HG03457 (cell line): ENCODE data around the gene TLN1.

Experiments
- ATAC-seq: cut with Tn5 transposase; IDR thresholded peaks from one replicate; pipeline ENCODE4 v1.9.1; 2021; ENCODE audit warnings: moderate number of reproducible peaks; ENCODE audit not compliant: unreplicated experiment

Gene TLN1

DNA sequence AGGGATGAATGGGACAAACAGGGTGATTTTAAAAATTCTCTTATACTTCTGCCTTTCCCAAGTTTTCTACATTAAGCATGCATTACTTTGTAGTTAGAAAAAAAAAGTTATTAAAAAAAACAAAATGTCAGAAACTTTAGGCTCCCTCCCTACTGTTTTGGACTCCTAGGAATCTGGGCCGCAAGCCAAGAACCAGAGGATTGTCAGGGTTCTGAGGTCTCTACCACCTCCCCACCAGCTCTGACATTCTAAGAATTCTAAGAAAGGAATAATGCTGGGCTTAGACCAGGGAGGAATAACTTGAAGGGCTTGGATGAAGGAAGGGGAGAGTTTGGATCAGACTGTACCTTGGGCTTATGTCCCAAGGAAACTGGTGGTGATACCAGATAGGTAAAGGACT is 66.0 kb downstream of the TLN1 start:
- no peak for ATAC-seq

DNA sequence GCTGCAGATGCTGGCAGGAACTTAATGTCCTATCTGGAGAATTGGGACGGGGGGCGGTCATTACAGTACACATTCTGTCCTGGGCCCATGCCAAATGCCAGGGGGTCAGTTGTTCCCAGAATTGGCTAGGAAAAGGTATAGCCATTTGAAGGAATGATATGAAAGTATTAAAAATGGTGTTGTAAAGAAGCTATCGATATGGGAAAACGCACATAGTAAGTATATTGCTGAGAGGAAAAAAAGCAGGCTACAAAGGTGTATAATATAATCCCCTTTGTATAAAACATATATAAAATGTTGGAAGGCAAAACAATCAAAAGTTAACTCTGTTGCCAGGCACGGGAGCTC is 66.5 kb downstream of the TLN1 start:
- no peak for ATAC-seq

DNA sequence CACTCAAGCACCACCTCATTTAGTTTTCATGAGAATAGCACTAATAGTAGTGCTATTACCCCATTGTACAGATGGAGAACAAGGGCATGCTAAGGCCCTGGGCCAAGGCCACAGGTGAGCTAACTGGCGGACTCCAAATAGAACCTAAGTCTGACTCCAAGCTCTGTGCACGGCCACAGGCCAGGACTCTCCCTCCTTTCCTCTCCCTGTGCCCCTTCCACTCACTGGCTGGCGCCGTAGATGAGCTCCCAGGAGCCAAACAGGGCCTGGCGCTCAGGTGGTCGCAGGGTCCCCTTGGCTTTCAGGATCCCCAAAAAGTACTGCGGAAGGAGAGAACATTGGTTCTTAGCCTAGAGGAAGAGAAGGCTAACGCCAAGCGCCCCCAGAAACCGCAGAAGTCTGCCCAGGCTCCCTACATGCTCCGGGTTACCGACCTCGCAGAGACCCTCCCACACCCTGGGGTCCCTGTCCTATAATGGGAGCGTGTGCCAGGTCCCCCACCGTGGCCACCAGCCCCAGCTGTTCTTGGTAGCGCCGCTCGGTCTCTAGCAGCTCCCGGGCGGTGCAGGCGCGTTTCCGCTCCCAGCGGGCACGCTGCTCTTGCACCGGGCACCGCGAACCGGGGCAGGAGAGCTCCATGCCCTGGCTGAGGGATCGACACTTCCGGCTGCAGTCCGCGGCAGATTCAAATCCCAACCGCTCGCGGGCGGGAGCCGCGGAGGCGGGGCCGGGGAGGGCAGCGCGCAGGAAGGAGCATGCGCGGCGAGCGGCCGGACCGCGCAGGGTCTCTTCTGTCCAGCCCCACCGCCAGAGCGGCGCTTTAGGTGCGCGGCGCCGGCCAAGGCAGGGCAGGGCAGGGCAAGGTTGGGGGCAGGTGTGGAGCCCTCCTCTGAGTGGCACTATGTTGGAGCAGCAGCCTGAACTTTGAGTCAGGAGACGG is 67.2 kb downstream of the TLN1 start, which contains the start of gene ARHGEF39:
ARHGEF39 (minus strand) TSS at position 665 of the 940 bp plus-strand sequence; CDS start at position 639, 26 bp downstream.
- peak; percentile 44 for ATAC-seq

DNA sequence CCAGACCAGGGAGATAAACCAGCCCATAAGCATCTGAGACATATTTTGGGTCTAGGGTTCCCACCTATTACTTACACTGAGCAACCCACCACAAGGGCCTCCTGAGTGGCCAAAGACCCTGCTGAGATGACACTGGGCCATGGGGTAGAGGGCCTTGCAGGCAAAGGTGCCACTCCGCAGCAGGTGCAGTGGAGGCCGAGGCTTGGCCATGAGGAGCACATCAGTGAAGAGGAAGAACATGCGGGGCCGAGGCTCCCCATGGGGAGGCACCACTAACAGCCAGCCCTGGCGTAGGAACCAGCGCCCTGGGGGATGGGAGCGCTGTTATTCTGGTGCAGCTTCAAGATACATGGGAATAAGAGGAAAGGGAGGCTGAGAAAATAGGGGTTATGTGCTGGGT is 69.6 kb downstream of the TLN1 start:
- ATAC-seq, result no peak

DNA sequence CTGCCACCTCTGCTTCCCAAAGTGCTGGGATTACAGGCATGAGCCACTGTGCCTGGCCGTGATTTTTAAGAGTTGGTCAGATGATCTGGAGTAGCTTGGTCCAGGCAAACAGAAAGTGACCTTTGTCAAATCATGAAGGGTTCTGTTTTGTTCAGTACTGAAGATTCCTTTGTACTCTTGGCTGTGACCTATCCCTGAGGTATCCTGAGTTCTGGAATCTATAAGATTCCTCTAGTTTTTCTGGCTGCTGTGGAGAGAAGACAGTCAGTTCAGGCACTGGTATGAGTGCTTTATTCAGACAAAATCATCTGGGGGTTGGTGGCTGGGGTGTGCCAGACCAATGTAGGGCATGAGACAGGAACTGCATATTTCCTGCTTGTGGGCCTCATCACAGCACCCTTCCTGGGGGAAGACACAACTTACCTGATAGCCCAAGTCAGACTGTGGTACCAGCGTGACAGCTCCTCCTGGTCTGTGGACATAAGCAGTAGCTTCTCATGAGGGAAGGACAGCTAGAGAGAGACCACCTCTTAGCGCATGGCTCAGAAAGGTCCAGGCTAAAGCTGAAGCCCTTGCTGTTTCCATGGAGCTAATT is 70.1 kb downstream of the TLN1 start:
- ATAC-seq, result no peak

DNA sequence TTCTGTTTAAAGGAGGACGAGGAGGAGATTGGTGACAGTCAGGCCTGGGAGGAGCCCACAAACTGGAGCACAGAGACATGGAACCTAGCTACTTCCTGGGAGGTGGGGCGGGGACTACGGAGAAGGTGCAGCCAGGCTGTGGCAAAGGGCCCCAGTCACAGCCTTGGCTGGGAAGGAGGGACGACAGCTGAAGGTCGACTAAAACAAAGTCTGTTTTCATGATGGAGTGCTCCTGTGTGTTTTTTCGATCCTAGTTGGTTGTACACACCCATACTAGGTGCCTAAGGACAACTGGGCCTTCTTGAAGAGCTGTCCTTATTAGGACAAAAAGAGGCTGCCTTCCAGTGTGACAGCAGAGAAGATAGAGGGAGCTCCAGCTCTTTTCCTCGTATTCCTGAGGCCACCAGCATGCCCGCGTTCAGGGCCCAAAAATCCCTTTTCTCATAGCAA is 71.0 kb downstream of the TLN1 start:
- no peak for ATAC-seq

DNA sequence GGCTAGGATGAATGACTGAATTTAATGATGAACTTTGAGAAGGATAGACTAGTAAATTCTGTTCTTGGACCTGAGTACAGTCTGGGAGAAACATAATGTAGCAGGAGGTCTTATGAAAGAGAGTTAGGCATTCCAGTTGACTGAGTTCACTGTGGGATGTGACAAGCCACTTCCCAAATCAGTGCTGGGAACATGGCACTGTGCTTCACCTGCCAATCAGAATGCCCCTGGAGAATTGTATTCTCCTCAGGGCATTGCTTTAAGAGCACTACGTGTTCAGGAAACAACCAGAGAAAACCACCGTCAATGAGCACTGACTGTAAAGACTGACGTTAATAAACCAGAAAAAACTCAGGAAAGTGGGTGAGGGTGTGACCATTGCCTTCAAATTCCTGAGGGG is 72.7 kb downstream of the TLN1 start:
- ATAC-seq, result no peak

DNA sequence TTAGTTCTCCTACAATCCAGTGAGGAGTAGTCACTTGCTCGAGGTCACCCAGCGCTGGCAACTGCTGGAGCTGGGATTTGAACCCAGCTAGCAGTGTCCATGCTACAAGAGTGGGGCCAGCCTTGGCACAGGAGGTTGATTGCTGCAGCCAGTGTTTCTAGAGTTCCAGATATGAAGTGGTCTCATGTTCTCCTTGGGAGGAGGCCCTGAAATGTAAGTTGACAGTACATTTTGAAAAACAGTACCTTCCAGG is 73.1 kb downstream of the TLN1 start:
- no peak for ATAC-seq

DNA sequence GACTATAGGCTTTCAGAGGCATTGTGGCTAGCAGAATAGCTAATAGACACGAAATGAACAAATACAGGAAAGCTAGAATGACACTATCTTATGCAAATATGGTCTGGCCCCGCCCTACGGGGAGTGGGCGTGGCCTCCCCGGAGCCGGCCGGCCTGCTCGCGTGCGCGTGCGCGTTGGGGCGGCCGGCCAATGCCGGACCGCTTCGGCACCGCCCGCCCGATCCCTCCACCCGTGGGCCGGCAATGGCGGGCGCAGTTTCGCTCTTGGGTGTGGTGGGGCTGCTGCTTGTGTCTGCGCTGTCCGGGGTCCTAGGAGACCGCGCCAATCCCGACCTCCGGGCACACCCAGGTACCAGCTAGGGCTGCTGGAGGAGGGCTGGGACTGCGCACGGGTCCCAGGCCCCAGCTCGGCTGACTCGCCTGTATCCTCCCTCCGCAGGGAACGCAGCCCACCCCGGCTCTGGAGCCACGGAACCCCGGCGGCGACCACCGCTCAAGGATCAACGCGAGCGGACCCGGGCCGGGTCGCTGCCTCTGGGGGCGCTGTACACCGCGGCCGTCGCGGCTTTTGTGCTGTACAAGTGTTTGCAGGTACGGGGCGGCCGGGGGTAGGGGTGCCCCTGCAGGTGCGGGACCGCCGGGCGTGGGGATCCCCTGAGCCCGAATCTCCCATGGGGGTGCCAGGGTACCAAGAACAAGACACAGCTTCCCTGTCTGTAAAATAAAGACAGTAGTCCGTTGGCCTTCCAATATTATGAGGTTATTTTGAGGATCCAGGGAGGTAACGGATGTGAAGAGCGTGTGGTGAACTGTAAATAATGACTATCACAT is 73.6 kb downstream of the TLN1 start, which contains the start of gene CCDC107:
CCDC107 (plus strand) TSS at position 156 of the 831 bp plus-strand sequence; CDS start at position 244, 88 bp downstream.
- ATAC-seq, result peak; percentile 38

DNA sequence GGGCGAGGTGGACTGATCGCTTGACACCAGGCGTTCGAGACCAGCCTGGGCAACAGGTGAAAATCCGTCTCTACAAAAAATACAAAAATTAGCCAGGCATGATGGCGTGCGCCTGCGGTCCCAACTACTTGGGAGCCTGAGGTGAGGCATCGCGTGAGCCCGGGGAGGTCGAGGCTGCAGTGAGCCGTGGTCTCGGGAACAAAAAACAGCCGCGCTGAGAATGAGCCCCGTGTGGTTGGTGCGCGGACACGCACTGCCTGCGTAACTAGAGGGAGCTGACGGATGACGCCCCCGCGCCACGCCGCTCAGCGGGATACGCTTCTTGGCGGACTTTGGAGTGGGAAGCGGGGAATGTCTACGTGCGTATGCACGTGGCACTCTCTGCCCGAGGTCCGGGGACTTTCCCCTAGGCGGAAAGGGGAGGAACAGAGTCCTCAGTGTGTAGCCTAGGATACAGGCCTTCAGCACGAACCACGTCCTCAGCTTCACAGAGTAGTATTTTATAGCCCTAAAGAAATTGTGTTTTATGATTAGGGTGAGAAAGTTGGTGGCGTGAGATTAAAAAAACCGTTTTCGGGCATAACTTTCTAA is 74.4 kb downstream of the TLN1 start, which contains the start of gene RMRP:
RMRP (minus strand) TSS at position 474 of the 591 bp plus-strand sequence.
- peak; percentile 77 for ATAC-seq

DNA sequence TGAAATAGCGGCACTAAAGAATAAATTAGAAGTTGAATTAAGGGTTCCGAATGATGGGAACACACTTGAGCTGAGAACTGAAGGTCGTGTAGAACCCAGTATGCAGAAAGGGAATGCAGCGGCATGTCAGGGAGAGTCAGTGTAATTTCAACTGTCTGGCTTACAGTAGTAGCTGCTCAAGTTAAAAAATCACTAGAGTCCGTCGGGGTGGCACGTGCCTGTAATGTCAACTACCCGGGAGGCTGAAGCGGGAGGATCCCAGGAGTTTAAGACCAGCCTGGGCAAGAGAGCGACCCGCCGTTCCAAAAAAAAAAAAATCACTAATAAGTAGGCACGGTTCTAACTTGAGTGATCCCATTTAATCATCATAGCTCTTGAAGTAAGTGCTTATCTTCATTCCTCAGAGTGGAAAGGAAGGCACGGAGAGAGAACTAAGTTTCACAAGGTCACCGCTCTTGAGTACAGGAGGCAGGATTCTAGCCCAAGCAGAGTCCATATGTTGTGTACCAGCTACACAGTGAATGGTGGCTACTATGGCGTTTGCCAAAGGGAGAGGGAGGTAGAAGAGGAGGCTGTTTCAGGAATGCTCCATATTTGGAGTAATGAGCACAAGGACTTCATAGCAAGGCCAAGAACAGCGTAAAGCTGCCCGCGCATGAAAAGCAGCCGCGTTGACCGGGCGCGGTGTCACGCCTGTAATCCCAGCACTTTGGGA is 75.0 kb downstream of the TLN1 start:
- no peak for ATAC-seq

DNA sequence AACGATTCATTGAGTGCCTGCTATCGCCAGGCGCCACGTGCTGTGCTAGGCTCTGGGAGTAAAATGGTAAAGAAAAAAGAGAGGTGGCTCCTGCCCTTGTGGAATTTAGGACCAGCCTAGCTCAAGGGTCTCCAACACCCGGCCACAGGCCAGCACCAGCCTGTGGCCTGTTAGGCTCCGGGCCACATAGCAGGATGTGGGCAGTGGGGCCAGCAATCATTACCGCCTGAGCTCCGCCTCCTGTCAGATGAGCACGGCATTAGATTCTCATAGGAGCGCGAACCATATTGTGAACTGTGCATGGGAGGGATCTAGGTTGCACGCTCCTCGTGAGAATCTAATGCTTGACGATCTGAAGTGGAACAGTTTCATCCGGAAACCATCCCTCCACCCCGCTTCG is 75.6 kb downstream of the TLN1 start:
- ATAC-seq, result no peak

DNA sequence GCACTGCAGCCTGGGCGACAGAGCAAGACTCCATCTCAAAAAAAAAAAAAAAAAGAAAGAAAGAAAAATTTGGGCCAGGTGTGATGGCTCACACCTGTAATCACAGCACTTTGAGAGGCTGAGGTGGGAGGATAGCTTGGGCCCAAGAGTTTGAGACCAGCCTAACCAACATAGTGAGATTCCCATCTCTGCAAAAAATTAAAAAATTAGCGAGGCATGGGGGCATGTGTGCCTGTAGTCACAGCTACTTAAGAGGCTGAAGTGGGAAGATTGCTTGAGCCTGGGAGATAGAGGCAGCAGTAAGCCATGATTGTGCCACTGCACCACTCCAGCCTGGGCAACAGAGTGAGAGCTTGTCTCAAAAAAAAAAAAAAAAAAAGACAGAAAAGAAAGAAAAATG is 78.4 kb downstream of the TLN1 start:
- ATAC-seq, result no peak

DNA sequence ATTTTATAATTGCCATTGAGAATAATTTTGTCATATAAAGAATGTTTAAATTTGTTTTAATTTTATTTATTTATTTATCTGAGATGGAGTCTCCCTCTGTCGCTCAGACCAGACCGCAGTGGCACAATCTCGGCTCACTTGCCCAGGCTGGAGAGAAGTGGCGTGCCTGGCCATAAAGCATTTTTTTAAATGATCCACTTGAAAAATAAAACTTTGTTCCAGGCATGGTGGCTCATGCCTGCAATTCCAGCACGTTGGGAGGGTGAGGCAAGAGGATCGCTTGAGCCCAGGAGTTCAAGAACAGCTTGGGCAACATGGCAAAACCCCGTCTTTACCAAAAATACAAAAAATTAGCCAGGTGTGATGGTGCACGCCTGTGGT is 79.2 kb downstream of the TLN1 start:
- ATAC-seq, result no peak

DNA sequence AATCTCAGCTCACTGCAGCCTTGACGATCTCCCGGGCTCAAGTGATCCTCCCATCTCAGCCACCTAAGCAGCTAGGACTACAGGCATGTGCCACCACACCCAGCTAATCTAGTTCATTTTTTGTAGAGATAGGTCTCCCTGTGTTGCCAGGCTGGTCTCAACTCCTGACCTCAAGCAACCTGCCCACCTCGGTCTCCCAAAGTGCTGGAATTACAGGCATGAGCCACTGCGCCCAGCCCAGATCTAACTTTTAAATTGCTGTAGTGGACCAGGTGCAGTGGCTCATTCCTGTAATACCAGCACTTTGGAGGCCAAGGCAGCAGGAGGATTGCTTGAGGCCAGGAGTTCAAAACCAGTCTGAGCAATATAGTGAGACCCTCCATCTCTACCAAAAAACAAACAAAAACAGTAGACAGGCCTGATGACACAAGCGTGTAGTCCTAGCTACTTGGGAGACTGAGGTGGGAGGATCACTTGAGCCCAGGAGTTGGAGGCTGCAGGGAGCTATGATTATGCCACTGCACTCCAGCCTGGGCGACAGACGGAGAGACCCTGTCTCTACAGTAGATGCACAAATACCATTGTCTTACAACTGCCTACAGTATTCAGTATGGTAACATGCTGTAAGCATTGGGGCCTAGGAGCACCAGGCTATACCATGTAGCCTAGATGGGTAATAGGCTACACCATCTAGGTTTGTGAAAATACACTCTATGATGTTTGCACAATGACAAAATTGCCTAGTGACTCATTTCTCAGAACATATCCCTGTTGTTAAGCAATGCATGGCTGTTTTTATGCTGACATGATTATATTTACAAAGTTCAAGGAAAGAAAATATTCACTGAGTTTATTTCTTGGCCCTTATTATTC is 79.8 kb downstream of the TLN1 start:
- no peak for ATAC-seq

DNA sequence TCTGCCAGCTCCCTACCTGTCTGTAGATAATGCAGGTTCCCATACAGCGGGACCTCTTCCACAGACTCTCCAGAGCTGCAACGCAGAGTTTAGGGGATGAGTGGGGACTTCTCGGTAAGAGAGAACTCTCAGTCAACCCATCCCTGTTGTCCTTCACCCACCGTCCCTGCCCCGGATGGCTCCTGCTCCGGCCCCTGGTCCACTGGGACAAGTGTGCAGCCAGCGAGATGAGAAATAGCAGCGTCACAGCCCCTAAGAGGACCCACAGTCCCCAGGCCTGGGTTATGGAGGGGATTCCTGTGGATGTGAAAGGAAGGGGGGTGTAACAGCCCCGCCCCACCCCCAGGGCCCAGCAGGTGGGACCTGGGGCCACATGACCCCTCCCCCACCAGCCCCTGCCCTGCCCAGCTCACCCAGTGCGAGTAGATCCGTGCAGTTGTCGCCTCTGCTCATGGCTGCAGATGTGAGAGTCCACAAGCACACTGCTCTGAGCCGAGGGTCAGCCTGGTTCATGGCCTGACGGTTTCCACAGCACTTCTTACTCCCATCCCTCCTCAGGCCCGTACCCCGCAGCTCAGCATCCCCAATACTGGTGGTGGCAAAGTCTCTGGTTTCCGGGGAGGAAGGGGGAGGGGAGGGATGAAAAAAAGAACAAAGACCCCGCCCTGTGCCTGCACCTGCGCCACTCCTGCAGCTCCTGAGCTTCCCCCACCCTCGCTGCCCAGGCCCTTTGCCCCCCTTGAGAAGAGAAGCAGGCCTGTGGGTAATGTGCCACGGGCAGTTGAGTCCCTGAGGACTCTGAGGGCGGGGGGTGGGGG is 81.4 kb downstream of the TLN1 start, which contains the start of gene SIT1:
SIT1 (minus strand) TSS at position 591 of the 818 bp plus-strand sequence; CDS start at position 513, 78 bp downstream.
- no peak for ATAC-seq

DNA sequence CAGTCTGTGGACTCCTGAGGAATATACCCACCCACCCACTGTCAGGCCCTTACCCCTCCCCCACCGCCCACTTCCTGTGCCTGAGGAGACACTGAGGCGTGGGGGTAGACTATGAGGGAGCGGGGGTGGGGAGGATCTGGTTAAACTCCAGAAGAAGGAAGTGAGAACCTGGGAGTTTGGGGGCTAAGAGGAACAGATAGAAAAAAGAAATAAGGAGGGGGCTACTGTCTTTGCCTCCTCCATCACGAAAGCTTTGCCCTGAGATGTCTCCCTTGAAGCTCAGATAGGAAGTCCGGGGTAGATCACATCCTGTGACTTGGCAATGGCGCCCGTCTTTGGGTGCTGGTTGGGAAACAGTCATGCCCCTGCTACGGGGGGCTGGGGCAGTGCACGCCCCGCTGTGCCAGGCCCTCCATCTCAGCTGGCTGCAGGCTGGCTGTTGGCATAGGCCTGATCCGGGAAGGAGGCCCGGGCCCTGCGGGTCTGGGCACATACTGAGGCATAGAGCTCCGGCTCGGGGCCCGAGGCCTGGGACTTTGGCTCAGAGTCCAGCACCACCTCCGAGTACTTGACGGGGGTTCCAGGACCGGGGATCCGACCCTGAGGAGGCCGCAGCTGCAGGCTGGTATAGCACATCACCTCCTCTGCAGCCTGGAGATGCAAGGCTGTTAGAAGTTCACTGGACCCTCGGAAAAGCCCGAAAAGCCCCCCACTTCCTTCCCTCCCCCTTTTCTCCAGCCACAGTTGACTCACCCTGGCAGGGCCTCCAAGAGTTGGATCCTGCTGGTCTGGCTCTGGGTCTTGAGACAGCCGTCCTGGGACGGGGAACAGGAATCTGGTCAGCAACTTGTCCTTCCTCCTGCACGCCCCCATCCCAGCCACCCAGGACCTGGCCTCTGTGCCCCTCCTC is 82.3 kb downstream of the TLN1 start:
- no peak for ATAC-seq
